Measurements from ENCODE around the gene PARS2. TPM values are rescaled to one million over a fixed set of nuclear protein-coding genes. Genes with fewer than 3 reads are reported as not detected.
A peak's percentile ranks its signal among the peaks of the same experiment; 100 is the strongest.

Gene PARS2
- total RNA-seq, 1 donor from 2014 or later, result 5.4 TPM

DNA sequence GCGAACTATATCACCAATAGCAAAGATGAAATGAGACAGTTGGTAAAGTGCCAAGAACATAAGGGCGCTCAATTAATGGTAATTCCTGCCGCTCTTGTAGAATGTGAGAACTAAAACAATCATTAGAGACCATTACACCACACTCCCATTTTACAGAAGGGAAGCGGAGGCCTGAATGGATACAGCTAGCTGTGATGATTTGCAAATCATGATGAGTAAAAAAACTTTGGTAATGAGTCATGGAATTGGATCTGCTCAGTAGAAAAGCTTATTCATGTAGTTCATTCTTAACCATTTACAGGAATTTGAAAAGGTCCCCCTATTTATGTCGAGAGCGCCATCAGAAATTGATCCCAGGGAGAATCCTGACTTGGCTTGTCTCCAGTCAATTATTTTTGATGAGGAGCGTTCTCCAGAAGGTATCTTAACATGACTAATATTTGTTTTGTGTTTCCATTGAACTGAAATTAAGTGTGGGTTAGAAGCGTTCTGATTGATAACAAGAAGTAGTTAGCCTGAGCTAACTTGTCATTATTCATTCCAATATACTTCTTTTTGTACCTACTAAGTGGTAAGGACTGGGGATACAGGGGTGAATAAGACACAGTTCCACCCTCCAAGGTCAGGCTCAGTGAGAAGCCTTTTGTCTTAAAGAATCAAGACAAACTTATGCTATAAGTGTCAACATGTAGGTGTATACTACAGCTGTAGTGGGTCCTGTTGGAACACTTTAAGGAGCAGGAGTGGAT, 47.9 kb downstream of the PARS2 start:
- peak overlapping the region; percentile 88 for H3K4me2 ChIP-seq (ENCODE audit: low read length)
- Mint-ChIP-seq H3K27me3 (ENCODE audit: low read depth, unreplicated experiment) (peaks cover 18% of the 10 kb centered on the region), H3K9me3 (ENCODE audit: unreplicated experiment) (no peaks in the 10 kb centered on the region), H3K4me1 (ENCODE audit: low read depth, unreplicated experiment) (peaks cover 6% of the 10 kb centered on the region), H3K36me3 (ENCODE audit: low read depth, unreplicated experiment) (no peaks in the 10 kb centered on the region), H3K4me3 (ENCODE audit: unreplicated experiment) (peak overlapping the region; percentile 95), H3K27ac (ENCODE audit: unreplicated experiment) (peak overlapping the region; percentile 77)
- peak; percentile 73 for DNase-seq (ENCODE audit: low read depth)
- no peaks in the 10 kb centered on the region for H3K27me3 ChIP-seq (ENCODE audit: insufficient read depth, low read length)
- TF ChIP-seq EZH2 (IDR thresholded peaks at IDR 0.05; ENCODE audit: insufficient read depth, low read length), result no peak
- TF ChIP-seq, protein P1, sequence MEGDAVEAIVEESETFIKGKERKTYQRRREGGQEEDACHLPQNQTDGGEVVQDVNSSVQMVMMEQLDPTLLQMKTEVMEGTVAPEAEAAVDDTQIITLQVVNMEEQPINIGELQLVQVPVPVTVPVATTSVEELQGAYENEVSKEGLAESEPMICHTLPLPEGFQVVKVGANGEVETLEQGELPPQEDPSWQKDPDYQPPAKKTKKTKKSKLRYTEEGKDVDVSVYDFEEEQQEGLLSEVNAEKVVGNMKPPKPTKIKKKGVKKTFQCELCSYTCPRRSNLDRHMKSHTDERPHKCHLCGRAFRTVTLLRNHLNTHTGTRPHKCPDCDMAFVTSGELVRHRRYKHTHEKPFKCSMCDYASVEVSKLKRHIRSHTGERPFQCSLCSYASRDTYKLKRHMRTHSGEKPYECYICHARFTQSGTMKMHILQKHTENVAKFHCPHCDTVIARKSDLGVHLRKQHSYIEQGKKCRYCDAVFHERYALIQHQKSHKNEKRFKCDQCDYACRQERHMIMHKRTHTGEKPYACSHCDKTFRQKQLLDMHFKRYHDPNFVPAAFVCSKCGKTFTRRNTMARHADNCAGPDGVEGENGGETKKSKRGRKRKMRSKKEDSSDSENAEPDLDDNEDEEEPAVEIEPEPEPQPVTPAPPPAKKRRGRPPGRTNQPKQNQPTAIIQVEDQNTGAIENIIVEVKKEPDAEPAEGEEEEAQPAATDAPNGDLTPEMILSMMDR (IDR thresholded peaks at IDR 0.05; ENCODE audit: insufficient read depth, low read depth, low read length), result no peak
- peak overlapping the region; percentile 91 for H3K9ac ChIP-seq (ENCODE audit: low read length)
- H3K79me2 ChIP-seq (ENCODE audit: insufficient read depth, low read length), result peaks cover 34% of the 10 kb centered on the region
- FAIRE-seq, result no peak
- peaks cover 7% of the 10 kb centered on the region for H3K4me1 ChIP-seq (ENCODE audit: insufficient read depth, low read length)
- peak overlapping the region; percentile 80 for H3K4me3 ChIP-seq (ENCODE audit: insufficient read depth, low read depth, low read length)
- peaks cover 8% of the 10 kb centered on the region for H3K36me3 ChIP-seq (ENCODE audit: insufficient read depth, low read length)
- no peaks in the 10 kb centered on the region for H3K9me3 ChIP-seq (ENCODE audit: insufficient read depth, low read depth, low read length)
- H4K20me1 ChIP-seq (ENCODE audit: insufficient read depth, low read length), result peaks cover under 1% of the 10 kb centered on the region
- peak overlapping the region; percentile 94 for H3K27ac ChIP-seq (ENCODE audit: low read depth, low read length)
- peak overlapping the region; percentile 88 for H2AFZ ChIP-seq (ENCODE audit: low read depth, low read length)

DNA sequence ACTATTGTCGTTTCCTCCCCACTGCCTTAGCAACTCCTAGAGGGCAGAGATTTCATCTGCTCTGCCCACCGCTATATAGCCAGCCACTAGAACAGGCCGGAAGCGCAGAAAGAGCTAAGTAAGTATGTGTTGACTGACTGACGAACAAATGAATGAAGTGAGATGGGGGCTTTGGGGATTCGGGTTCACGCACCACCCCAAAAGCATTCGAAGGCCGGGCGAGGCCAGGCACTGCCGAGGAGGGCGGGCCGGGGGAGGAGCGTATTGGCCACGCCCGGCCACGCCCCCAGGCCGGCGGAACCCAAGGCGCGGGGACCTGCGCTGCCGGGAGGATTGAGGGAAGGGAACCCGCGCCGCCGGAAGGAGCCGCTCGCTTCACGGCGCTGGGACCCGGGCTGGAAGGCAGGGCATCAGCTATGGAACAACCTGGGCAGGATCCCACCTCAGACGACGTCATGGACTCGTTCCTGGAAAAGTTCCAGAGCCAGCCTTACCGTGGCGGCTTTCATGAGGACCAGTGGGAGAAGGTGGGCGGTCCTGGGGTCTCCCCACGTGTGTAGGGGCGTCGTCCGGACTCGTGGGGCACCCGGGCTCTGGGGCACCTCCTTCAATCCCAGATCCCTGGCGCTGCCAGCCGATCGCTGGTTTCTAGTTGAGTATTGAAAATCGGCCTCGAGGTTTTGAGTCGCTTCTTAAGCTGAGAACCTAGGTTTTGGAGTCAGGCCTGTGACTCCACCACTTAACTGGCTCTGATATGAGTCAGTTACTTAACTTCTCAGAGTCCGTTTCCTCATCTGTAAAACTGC, 48.6 kb downstream of the PARS2 start, which contains the start of gene TTC4:
Gene TTC4, plus strand, starts transcription at position 369 of the 806 bp plus-strand sequence. Its CDS starts 48 bp downstream, at position 417.
- H4K20me1 ChIP-seq (ENCODE audit: insufficient read depth, low read length), result no peaks in the 10 kb centered on the region
- no peaks in the 10 kb centered on the region for H3K9me3 ChIP-seq (ENCODE audit: insufficient read depth, low read depth, low read length)
- H3K4me3 Mint-ChIP-seq (ENCODE audit: unreplicated experiment), result peak within 1 kb of the TSS; percentile 95
- no peak for TF ChIP-seq EZH2 (IDR thresholded peaks at IDR 0.05; ENCODE audit: insufficient read depth, low read length)
- TF ChIP-seq, protein P1 (IDR thresholded peaks at IDR 0.05; ENCODE audit: insufficient read depth, low read depth, low read length), result no peak
- FAIRE-seq (no peak), DNase-seq (ENCODE audit: low read depth) (peak; percentile 61)
- H3K4me3 ChIP-seq (ENCODE audit: insufficient read depth, low read depth, low read length), result peak within 1 kb of the TSS; percentile 80
- peak within 1 kb of the TSS; percentile 94 for H3K27ac ChIP-seq (ENCODE audit: low read depth, low read length)
- peaks cover 6% of the 10 kb centered on the region for H3K4me1 Mint-ChIP-seq (ENCODE audit: low read depth, unreplicated experiment)
- peak within 1 kb of the TSS; percentile 91 for H3K9ac ChIP-seq (ENCODE audit: low read length)
- peaks cover 26% of the 10 kb centered on the region for H3K27me3 Mint-ChIP-seq (ENCODE audit: low read depth, unreplicated experiment)
- peaks cover 34% of the 10 kb centered on the region for H3K79me2 ChIP-seq (ENCODE audit: insufficient read depth, low read length)
- H3K9me3 Mint-ChIP-seq (ENCODE audit: unreplicated experiment), result no peaks in the 10 kb centered on the region
- H2AFZ ChIP-seq (ENCODE audit: low read depth, low read length), result peak within 1 kb of the TSS; percentile 88
- H3K4me2 ChIP-seq (ENCODE audit: low read length), result peak within 1 kb of the TSS; percentile 88
- peaks cover 7% of the 10 kb centered on the region for H3K4me1 ChIP-seq (ENCODE audit: insufficient read depth, low read length)
- no peaks in the 10 kb centered on the region for H3K36me3 Mint-ChIP-seq (ENCODE audit: low read depth, unreplicated experiment)
- H3K36me3 ChIP-seq (ENCODE audit: insufficient read depth, low read length), result peaks cover 7% of the 10 kb centered on the region
- peak within 1 kb of the TSS; percentile 77 for H3K27ac Mint-ChIP-seq (ENCODE audit: unreplicated experiment)
- peaks cover 2% of the 10 kb centered on the region for H3K27me3 ChIP-seq (ENCODE audit: insufficient read depth, low read length)

Data from astrocyte (in vitro differentiated cells and primary cell).